GF-D8 (cell line): Measurements from ENCODE around the gene RB1.
"Not testable (repeated sequence)": the region's sequence is repeated elsewhere in the genome, so short reads cannot be mapped to it uniquely, and the experiment has no call there.

Source experiments
- DNase-seq: peaks from one replicate; lab custom pipeline; 2025; lab: John Stamatoyannopoulos, UW

Gene RB1

DNA sequence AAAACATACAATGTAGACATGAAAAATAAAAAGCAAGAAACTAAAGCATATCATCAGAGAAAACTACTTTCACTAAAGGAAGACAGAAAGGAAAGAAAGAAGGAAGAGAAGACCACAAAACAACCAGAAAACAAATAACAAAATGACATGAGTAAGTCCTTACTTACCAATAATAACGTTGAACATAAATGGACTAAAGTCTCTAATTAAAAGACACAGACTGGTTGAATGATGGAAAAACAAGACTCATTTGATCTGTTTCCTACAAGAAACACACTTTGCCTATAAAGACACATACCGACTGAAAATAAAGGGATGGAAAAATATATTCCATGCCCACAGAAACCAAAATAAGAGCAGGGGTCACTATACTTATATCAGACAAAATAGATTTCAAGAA lies 46.0 kb downstream of the RB1 start:
- no peak for DNase-seq

GRCh38 chr13:48353590-48353989 lies 50.0 kb downstream of the RB1 start:
- DNase-seq = no peak

DNA sequence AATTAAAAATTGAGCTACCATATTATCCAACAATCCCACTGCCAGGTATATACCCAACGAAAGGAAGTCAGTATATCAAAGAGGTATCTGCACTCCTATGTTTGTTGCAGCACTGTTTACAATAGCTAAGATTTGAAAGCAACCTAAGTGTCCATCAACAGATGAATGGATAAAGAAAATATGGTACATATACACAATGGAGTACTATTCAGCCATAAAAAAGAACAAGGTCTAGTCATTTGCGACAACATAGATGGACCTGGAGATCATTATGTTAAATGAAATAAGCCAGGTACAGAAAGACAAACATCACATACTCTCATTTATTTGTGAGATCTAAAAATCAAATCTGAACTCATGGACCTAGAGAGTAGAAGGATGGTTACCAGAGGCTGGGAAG lies 52.0 kb downstream of the RB1 start:
- not testable (repeated sequence) for DNase-seq

DNA sequence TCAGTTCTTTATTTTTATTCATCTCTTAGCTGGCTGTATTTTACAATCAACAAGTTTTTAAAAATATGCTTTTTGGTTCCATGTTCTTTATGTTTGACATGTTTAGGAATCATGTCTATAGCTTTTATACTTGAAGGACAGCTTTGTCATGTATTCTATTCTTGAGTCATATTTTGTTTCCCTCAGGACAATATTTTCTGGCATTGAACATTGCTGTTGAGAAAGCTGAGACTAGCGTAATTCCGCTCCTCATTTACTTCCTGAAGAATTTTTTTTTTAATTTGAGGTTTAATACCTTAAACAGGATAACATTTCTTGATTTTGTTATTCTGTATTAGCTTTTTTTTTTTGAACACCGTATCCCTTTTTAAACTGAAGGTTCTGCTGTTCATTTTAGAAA lies 53.2 kb downstream of the RB1 start:
- no peak for DNase-seq

DNA sequence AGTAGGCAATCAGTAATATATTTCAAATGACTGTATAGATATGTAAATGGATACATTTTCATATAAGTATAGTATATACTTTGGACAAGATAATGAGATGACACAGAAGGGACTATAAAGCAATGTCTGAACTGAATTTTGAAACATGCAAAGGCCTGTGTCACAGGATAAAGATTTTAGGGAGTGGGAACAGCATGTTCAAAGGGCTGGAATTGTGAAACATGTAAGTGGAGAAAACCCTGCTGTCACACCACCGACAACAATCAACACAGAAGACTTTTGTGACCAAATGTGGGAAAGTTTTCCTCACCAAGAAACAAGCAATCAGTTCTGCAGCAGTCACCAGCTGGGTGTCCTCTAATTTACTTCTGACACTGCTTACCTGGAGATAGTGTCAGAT lies 66.4 kb downstream of the RB1 start:
- DNase-seq = no peak

GRCh38 chr13:48370815-48371214 lies 67.3 kb downstream of the RB1 start:
- DNase-seq = no peak

DNA sequence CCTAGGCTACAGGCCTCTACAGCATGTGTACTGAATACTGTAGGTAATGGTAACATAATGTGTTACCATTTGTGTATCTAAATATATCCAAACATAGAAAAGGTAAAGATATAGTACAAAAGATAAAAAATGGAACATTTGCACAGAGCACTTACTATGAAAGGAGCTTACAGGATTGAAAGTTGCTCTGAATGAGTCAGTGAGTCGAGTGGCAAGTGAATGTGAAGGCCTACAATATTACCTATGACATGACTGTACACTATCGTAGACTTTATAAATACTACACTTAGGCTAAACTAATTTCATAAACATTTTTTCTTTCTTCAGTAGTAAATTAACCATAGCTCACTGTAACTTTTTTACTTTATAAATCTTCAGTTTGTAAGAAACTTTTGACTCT lies 74.3 kb downstream of the RB1 start:
- DNase-seq = no peak

GRCh38 chr13:48380581-48380980 lies 77.0 kb downstream of the RB1 start:
- DNase-seq = no peak

DNA sequence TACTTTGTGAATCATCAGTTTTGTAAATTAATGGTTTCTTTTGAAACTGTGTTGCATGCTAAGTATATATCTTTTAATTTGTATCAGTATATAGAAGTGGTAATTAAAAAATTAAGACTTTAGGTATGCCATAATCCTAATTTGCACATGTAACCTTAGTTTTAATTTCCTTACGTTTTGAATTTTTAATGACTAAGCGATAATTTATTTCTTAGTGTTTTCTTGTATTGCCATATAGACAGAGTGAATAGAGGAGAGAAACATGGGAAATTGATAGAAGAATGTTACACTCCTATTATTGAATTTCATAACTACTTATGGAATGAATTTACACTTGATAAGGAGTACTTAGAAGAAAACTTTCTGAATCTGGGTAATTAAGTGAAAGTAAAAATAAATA lies 79.8 kb downstream of the RB1 start:
- DNase-seq = no peak

DNA sequence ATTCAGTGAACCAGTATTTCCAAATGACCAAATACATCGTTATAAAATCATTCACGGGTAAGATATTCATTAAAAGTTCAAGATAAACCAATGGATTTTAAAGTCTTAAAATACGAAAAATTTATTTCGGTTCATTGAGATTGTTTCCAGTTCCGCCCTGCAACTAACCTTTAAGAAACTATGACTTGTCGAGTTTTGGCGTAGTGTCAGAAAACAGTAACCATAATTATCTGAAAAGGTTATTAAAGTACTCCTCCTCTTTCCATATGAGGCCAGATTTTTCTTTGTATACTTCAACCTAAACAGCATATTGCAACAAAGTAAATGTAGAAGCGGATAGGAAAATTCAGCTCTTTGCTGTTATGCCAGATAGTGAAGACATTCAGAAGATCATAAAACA lies 83.3 kb downstream of the RB1 start:
- no peak for DNase-seq

DNA sequence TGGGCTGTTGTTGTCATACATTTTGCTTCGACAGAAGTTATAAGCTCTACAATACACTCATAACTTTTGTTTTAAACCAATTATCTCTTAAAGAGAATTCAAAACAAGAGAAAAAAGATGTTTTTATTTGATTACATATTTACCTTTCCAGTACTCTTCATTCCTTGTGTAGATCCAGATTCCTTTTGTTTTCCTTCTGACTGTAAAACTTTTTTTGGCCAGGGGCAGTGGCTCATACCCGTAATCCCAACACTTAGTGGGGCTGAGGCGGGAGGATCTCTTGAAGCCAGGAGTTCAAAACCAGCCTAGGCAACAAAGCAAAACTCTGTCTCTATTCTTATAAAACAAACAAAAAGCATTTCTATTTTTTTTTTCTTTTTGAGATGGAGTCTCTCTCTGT lies 87.7 kb downstream of the RB1 start:
- DNase-seq = no peak

- DNase-seq = no peak
Measured at GRCh38 chr13:48393030-48393697, 89.6 kb downstream of the RB1 start.

GRCh38 chr13:48393698-48394085 lies 90.1 kb downstream of the RB1 start:
- no peak for DNase-seq

GRCh38 chr13:48397744-48398143 lies 94.2 kb downstream of the RB1 start:
- no peak for DNase-seq

GRCh38 chr13:48398450-48399095 lies 95.0 kb downstream of the RB1 start:
- no peak for DNase-seq

DNA sequence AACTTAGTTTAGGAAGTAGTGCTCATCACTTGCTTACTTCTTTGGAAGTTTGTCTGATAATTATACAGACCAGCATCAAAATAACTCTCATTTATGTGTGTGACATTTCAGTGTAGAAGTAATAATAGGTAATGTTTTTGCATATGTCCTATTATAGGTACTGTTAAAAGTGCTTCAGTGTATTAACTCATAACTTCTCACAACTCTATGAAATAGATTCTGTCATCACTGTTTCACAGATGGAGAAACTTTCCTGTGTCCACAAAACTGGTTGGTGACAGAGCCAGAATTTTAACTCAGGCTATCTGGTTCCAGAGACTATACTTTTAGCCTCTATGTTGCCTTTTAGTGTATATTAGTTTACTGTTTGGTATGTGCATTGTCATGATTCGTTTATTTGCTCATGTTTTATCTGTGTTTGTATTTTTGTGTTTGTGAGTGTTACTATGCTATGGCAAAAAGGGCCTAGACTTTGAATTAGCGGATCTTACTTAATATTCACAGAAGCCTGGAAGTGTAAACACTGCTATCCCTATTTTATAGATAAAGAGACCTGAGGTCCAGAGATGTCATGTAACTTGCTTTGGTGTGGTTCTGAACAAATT lies 96.6 kb downstream of the RB1 start:
- no peak for DNase-seq

GRCh38 chr13:48400850-48401291 lies 97.3 kb downstream of the RB1 start:
- peak; percentile 45 for DNase-seq

DNA sequence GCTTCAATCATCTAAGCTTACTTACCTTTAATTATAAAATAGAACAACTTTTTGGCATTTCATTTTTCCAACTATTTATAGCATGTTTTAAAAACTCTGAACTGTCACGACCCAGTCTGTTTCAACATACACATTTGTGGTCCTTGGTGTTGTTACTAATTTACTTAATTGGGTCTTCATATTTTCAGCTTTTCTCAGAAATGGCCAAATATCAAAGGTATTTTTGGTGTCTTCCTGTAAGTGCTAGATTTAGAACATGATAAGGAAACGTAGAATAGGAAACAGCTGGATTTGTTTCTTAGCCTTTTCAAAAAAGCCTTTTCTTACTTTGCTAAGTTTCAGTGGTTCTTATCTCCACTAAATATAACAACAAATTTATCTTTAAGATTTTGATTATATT lies 97.9 kb downstream of the RB1 start:
- peak; percentile 81 for DNase-seq

- DNase-seq = no peak
Measured at GRCh38 chr13:48402325-48402932, 98.9 kb downstream of the RB1 start.

DNA sequence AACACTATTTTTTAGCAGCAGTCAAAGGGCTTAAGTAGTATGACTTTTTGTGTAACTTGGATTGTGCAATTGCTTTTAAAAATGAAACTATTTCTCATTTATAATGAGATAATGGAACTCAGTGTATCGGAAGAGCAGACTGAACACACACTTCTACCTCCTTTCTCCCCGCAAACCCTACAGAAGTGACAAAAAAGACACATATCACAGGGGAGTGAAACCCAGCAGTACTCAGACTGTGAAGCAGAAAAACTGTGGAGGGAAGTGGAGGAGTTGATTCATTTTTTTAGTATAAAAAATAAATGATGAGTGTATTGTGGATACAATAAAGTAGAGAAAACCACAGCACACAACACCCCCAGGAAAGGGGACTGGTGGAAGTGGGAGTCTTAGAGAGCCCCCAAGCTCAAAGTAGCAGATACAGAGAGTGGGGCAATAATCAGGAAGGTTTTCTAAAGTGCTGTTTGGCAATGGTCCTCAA lies 99.6 kb downstream of the RB1 start:
- DNase-seq = no peak

- no peak for DNase-seq
Measured at GRCh38 chr13:48403913-48404312, 100.4 kb downstream of the RB1 start.

GRCh38 chr13:48404952-48405351 lies 101.4 kb downstream of the RB1 start:
- DNase-seq = no peak

GRCh38 chr13:48405875-48406274 lies 102.3 kb downstream of the RB1 start:
- no peak for DNase-seq
